ENCODE results near the gene SORCS3. TPM values are rescaled to one million over a fixed set of nuclear protein-coding genes. Genes with fewer than 3 reads are reported as not detected.

Gene SORCS3
- total and polyA plus RNA-seq, 7 experiments from 2014 or later: 0.41 to 4.6 (median 0.61) TPM; not detected in 1

DNA sequence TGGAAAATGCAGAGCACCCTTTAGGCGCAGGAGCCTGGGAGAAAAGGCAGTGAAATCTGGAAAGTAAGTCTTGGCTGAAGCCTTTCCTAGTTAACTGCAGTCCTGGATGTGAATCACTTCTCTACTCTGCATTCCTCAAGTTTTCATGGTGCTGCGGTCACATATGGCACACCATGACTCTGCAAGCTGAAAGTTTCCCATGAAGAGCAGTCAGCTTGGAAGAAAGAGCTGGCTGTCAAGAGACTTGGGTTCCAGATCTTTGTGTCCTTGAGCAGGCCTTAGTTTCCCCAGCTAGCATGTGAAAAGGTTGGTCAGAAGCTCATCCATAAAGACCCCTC lies 548.3 kb downstream of the SORCS3 start:
- no peaks in the 10 kb centered on the region for H3K27me3 ChIP-seq (ENCODE audit: control insufficient read depth in 2 of 2, insufficient read depth in 2 of 2, low read length in 2 of 2)
- Mint-ChIP-seq H3K4me1 (no peaks in the 10 kb centered on the region), H3K27ac (no peak overlapping the region), H3K27me3 (peaks cover 0 to 2% (median 0%) of the 10 kb centered on the region in 5 donors), H3K4me3 (no peak overlapping the region), H3K36me3 (peaks cover 0 to 10% (median 7%) of the 10 kb centered on the region in 5 donors), H3K9me3 (peaks cover 0 to 2% (median 0%) of the 10 kb centered on the region in 11 donors)
- ChIA-PET POLR2A (no interaction called here), CTCF (interaction anchor here (0.6 kb wide), 1 partner anchor 371 kb away, joined by 3 read pairs; no protein-coding TSS in a partner anchor)
- no peaks in the 10 kb centered on the region for H3K4me1 ChIP-seq (ENCODE audit: control insufficient read depth in 2 of 2, insufficient read depth in 2 of 2, low read length in 2 of 2)
- H3K4me3 ChIP-seq (ENCODE audit: low read length): no peak overlapping the region
- no peak overlapping the region for H3K27ac ChIP-seq (ENCODE audit: low read depth, low read length)
- intact Hi-C loops (cut with micrococcal nuclease): no loop called here
- no peak for DNase-seq
- no peaks in the 10 kb centered on the region for H3K36me3 ChIP-seq (ENCODE audit: control insufficient read depth in 2 of 3, insufficient read depth in 3 of 3, low read length in 3 of 3)
- no peak for ATAC-seq
- H3K9me3 ChIP-seq (ENCODE audit: control insufficient read depth in 2 of 3, low read length in 3 of 3): no peaks in the 10 kb centered on the region

DNA sequence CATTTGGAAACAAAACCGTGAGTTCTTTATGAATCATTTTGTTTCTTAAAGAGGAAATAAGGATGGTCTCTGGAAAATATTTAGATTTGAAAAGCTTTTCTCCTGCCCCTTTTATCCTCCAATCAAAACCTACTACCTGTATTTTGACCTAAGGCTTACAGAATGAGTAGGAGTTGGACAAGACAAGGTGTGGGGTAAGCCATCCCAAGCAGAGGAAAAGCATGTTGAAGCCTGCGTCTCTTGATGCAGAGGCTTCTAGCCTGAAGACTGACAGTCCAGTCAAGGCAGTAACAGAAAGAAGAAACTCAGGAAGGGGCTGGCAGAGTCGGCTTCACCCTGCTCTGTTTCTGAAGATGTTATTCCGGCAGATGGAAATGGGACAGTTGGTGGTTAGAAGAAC lies 551.1 kb downstream of the SORCS3 start:
- DNase-seq (no peak), ATAC-seq (no peak)
- H3K27me3 Mint-ChIP-seq: no peaks in the 10 kb centered on the region
- H3K4me1 ChIP-seq (ENCODE audit: control insufficient read depth in 2 of 2, insufficient read depth in 2 of 2, low read length in 2 of 2): no peaks in the 10 kb centered on the region
- H3K4me1 Mint-ChIP-seq: no peaks in the 10 kb centered on the region
- CTCF ChIA-PET: no interaction called here
- H3K27ac ChIP-seq (ENCODE audit: low read depth, low read length): no peak overlapping the region
- H3K4me3 Mint-ChIP-seq: no peak overlapping the region
- H3K4me3 ChIP-seq (ENCODE audit: low read length): no peak overlapping the region
- intact Hi-C loops (cut with micrococcal nuclease): no loop called here
- H3K9me3 ChIP-seq (ENCODE audit: control insufficient read depth in 2 of 3, low read length in 3 of 3): no peaks in the 10 kb centered on the region
- H3K36me3 ChIP-seq (ENCODE audit: control insufficient read depth in 2 of 3, insufficient read depth in 3 of 3, low read length in 3 of 3): no peaks in the 10 kb centered on the region
- POLR2A ChIA-PET: no interaction called here
- H3K36me3 Mint-ChIP-seq: peaks cover 0 to 9% (median 3%) of the 10 kb centered on the region in 5 donors
- no peaks in the 10 kb centered on the region for H3K27me3 ChIP-seq (ENCODE audit: control insufficient read depth in 2 of 2, insufficient read depth in 2 of 2, low read length in 2 of 2)
- no peak overlapping the region for H3K27ac Mint-ChIP-seq
- peaks cover 0 to 4% (median 0%) of the 10 kb centered on the region in 11 donors for H3K9me3 Mint-ChIP-seq

DNA sequence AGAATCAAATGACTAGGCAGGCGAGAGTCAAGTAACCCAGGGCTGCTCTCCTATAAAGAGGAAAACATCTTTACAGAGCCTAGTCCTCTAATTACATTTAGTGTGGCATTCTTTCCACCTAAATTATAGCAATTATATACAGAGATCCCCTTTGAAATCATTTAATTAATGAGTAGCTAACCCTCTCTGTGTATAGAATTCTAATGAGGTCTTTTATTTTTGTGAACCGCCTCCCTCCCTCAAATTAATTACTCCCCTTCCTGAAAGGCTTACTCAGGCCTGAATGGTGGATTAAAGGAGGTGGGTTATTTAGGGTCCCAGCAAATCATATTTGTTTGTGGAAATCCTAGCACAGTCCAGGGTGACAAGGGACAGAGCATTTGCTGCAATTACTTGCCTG lies 551.8 kb downstream of the SORCS3 start:
- no peak overlapping the region for H3K27ac Mint-ChIP-seq
- H3K9me3 Mint-ChIP-seq: peaks cover 0 to 4% (median 0%) of the 10 kb centered on the region in 11 donors
- no peaks in the 10 kb centered on the region for H3K27me3 Mint-ChIP-seq
- POLR2A ChIA-PET: no interaction called here
- peaks cover 0 to 7% (median 3%) of the 10 kb centered on the region in 5 donors for H3K36me3 Mint-ChIP-seq
- DNase-seq: no peak
- H3K4me3 ChIP-seq (ENCODE audit: low read length): no peak overlapping the region
- no peak for ATAC-seq
- H3K36me3 ChIP-seq (ENCODE audit: control insufficient read depth in 2 of 3, insufficient read depth in 3 of 3, low read length in 3 of 3): no peaks in the 10 kb centered on the region
- no peaks in the 10 kb centered on the region for H3K4me1 Mint-ChIP-seq
- no peak overlapping the region for H3K27ac ChIP-seq (ENCODE audit: low read depth, low read length)
- intact Hi-C loops (cut with micrococcal nuclease): no loop called here
- no peaks in the 10 kb centered on the region for H3K27me3 ChIP-seq (ENCODE audit: control insufficient read depth in 2 of 2, insufficient read depth in 2 of 2, low read length in 2 of 2)
- H3K9me3 ChIP-seq (ENCODE audit: control insufficient read depth in 2 of 3, low read length in 3 of 3): no peaks in the 10 kb centered on the region
- H3K4me1 ChIP-seq (ENCODE audit: control insufficient read depth in 2 of 2, insufficient read depth in 2 of 2, low read length in 2 of 2): no peaks in the 10 kb centered on the region
- H3K4me3 Mint-ChIP-seq: no peak overlapping the region
- CTCF ChIA-PET: no interaction called here

DNA sequence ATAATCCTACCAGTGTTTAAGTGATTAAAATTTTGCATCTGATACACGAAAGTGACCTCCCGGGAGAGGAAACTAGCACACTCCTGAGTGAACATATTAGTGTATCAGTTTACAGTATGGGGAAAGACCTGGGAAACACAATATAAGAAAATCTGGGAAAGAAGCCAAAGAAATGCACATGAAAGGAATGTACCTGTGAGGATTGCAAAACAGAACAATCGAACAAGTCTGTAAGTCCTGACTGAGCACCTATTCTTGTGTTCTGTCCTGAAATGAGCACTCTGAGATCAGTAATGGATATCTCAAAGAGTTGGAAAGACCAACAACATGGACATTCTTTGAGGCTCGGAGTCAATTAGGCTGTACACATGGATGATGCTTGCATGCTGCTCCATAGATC lies 554.7 kb downstream of the SORCS3 start:
- Mint-ChIP-seq H3K9me3 (peaks cover 0 to 5% (median 0%) of the 10 kb centered on the region in 11 donors), H3K36me3 (peaks cover 0 to 11% (median 3%) of the 10 kb centered on the region in 5 donors), H3K27ac (no peak overlapping the region), H3K4me1 (no peaks in the 10 kb centered on the region), H3K4me3 (no peak overlapping the region), H3K27me3 (no peaks in the 10 kb centered on the region)
- no peaks in the 10 kb centered on the region for H3K4me1 ChIP-seq (ENCODE audit: control insufficient read depth in 2 of 2, insufficient read depth in 2 of 2, low read length in 2 of 2)
- CTCF ChIA-PET: no interaction called here
- H3K9me3 ChIP-seq (ENCODE audit: control insufficient read depth in 2 of 3, low read length in 3 of 3): no peaks in the 10 kb centered on the region
- ATAC-seq: no peak
- no peaks in the 10 kb centered on the region for H3K36me3 ChIP-seq (ENCODE audit: control insufficient read depth in 2 of 3, insufficient read depth in 3 of 3, low read length in 3 of 3)
- POLR2A ChIA-PET: no interaction called here
- no peak overlapping the region for H3K4me3 ChIP-seq (ENCODE audit: low read length)
- no peaks in the 10 kb centered on the region for H3K27me3 ChIP-seq (ENCODE audit: control insufficient read depth in 2 of 2, insufficient read depth in 2 of 2, low read length in 2 of 2)
- intact Hi-C loops (cut with micrococcal nuclease): no loop called here
- no peak overlapping the region for H3K27ac ChIP-seq (ENCODE audit: low read depth, low read length)
- DNase-seq: no peak

DNA sequence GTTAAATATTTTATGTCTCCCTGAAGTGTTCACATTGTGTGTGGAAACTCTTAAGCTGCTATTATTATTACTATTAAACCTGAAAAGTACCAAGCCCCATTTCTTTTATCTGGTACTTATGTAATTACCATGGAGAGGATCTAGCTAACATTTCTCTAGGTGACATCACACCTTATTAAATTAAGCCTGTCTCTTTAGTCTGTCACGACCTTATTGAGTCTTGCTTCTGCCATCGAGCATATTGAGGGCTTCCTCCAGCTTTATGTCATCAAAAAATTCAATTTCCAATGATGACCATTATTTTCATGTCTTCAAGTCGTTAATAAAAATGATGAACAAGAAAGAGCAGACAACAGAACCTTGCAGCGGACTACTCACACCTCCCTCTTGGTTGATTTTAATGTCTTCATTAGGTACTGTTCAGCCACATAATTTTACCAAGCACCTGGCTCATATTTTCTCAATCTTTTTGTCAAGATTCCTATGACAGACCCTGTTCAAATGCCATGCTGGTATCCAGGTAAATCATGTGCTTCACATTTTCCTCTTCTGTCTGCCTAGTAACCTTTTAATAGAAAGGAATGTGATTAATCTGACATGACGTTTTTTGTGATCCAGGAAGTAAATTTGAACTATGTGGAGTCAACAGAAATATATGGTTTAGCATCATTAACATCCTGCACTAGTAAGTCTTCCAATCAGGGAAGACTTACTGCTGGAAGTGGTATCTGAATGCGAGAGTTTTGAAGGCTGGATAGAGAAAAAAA lies 556.7 kb downstream of the SORCS3 start:
- no peak overlapping the region for H3K4me3 ChIP-seq (ENCODE audit: low read length)
- DNase-seq: no peak
- H3K4me1 ChIP-seq (ENCODE audit: control insufficient read depth in 2 of 2, insufficient read depth in 2 of 2, low read length in 2 of 2): no peaks in the 10 kb centered on the region
- no peaks in the 10 kb centered on the region for H3K27me3 ChIP-seq (ENCODE audit: control insufficient read depth in 2 of 2, insufficient read depth in 2 of 2, low read length in 2 of 2)
- intact Hi-C loops (cut with micrococcal nuclease): no loop called here
- Mint-ChIP-seq H3K27ac (no peak overlapping the region), H3K4me3 (no peak overlapping the region), H3K27me3 (no peaks in the 10 kb centered on the region), H3K36me3 (peaks cover 0 to 18% (median 6%) of the 10 kb centered on the region in 5 donors), H3K4me1 (no peaks in the 10 kb centered on the region), H3K9me3 (peaks cover 0 to 4% (median 0%) of the 10 kb centered on the region in 11 donors)
- H3K9me3 ChIP-seq (ENCODE audit: control insufficient read depth in 2 of 3, low read length in 3 of 3): no peaks in the 10 kb centered on the region
- no peak for ATAC-seq
- no peak overlapping the region for H3K27ac ChIP-seq (ENCODE audit: low read depth, low read length)
- POLR2A ChIA-PET: no interaction called here
- CTCF ChIA-PET: no interaction called here
- no peaks in the 10 kb centered on the region for H3K36me3 ChIP-seq (ENCODE audit: control insufficient read depth in 2 of 3, insufficient read depth in 3 of 3, low read length in 3 of 3)

DNA sequence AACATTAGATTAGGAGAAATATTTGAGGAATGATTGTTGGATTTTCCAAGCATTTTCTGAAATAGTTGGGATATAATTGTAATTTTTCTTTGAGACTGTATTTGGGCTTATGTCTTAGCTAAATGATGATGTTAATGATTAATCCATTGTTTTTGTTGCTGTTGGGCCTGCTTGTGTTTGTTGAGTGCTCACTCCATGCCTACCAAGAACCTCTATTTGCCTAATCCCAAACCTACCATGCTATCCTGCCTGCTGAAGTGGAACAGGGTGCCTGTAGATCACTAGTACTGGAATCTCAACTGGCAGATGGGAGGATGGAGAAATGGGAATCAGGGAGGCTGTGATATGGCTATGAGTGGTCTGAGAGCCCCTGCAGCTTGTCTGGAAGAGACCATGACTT lies 565.5 kb downstream of the SORCS3 start:
- ATAC-seq (no peak), DNase-seq (no peak)
- Mint-ChIP-seq H3K9me3 (peaks cover 0 to 7% (median 0%) of the 10 kb centered on the region in 11 donors), H3K36me3 (peaks cover 0 to 36% (median 11%) of the 10 kb centered on the region in 5 donors), H3K4me3 (no peak overlapping the region), H3K4me1 (no peaks in the 10 kb centered on the region), H3K27me3 (no peaks in the 10 kb centered on the region), H3K27ac (no peak overlapping the region)
- Histone ChIP-seq H3K27me3 (ENCODE audit: control insufficient read depth in 2 of 2, insufficient read depth in 2 of 2, low read length in 2 of 2) (no peaks in the 10 kb centered on the region), H3K9me3 (ENCODE audit: control insufficient read depth in 2 of 3, low read length in 3 of 3) (no peaks in the 10 kb centered on the region), H3K4me1 (ENCODE audit: control insufficient read depth in 2 of 2, insufficient read depth in 2 of 2, low read length in 2 of 2) (no peaks in the 10 kb centered on the region), H3K4me3 (ENCODE audit: low read length) (no peak overlapping the region), H3K27ac (ENCODE audit: low read depth, low read length) (no peak overlapping the region), H3K36me3 (ENCODE audit: control insufficient read depth in 2 of 3, insufficient read depth in 3 of 3, low read length in 3 of 3) (no peaks in the 10 kb centered on the region)
- POLR2A ChIA-PET: no interaction called here
- CTCF ChIA-PET: no interaction called here
- intact Hi-C loops (cut with micrococcal nuclease): no loop called here

DNA sequence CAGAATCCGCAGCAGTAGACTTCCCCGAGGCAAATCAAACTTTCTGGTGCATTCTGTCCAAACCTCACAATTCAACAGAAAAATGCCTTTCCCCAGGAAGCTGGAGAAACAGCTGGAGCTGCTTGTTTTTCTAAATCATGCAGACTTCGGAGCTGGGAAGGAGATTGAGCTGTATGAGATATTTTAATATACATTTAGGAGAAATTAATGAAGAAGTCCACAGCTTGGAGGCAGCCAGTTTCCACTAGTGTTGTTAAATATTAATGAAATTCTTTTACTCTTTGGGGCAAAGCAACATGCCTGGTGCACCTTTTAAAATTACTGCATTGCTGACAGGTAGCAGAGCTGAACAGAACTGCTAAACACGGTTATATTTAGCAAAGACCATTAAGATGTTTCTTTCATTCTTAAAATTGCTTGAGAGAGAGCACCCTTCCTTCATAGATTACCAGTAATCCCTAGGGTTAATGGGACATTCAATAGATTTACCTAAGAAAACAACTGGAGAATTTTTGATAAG lies 566.4 kb downstream of the SORCS3 start:
- no peaks in the 10 kb centered on the region for H3K27me3 ChIP-seq (ENCODE audit: control insufficient read depth in 2 of 2, insufficient read depth in 2 of 2, low read length in 2 of 2)
- H3K4me1 ChIP-seq (ENCODE audit: control insufficient read depth in 2 of 2, insufficient read depth in 2 of 2, low read length in 2 of 2): no peaks in the 10 kb centered on the region
- ATAC-seq (no peak), DNase-seq (no peak)
- intact Hi-C loops (cut with micrococcal nuclease): no loop called here
- no peak overlapping the region for H3K27ac ChIP-seq (ENCODE audit: low read depth, low read length)
- no peaks in the 10 kb centered on the region for H3K36me3 ChIP-seq (ENCODE audit: control insufficient read depth in 2 of 3, insufficient read depth in 3 of 3, low read length in 3 of 3)
- Mint-ChIP-seq H3K4me1 (no peaks in the 10 kb centered on the region), H3K36me3 (peaks cover 0 to 34% (median 8%) of the 10 kb centered on the region in 5 donors), H3K4me3 (no peak overlapping the region), H3K9me3 (peaks cover 0 to 5% (median 0%) of the 10 kb centered on the region in 11 donors), H3K27ac (no peak overlapping the region), H3K27me3 (no peaks in the 10 kb centered on the region)
- no peaks in the 10 kb centered on the region for H3K9me3 ChIP-seq (ENCODE audit: control insufficient read depth in 2 of 3, low read length in 3 of 3)
- H3K4me3 ChIP-seq (ENCODE audit: low read length): no peak overlapping the region
- ChIA-PET CTCF (no interaction called here), POLR2A (no interaction called here)
